GM12878 (cell line): ENCODE data around the gene ZNF462. TPM values are rescaled to one million over a fixed set of nuclear protein-coding genes. Genes with fewer than 3 reads are reported as not detected.

ENCODE experiments used
- BCL11A ChIP-seq: IDR thresholded peaks from 2 replicates; pipeline ENCODE4 v1.6.1; 2011; ENCODE audit warnings: low read depth, low read length
- CEBPB ChIP-seq, 2 experiments: fragments of 150-350 bp in 1 of 2; IDR thresholded peaks; 2 replicates each; pipeline ENCODE4 v1.6.1; 2012 to 2014; ENCODE audit warnings: low read depth in 2 of 2, low read length in 2 of 2, borderline replicate concordance in 1 of 2, inconsistent platforms in 1 of 2
- CTCF ChIP-seq, 3 experiments: IDR thresholded peaks in 2 of 3; conservative IDR thresholded peaks in 1 of 3; 2 replicates each; pipeline ENCODE4 v1.5.1; 2011; ENCODE audit warnings: low read depth in 3 of 3, low read length in 3 of 3, mild to moderate bottlenecking in 3 of 3, control low read depth in 2 of 3, moderate library complexity in 2 of 3, inconsistent platforms in 1 of 3, mixed read lengths in 1 of 3; ENCODE audit not compliant: control insufficient read depth in 2 of 3, insufficient read depth in 1 of 3; ENCODE audit errors: extremely low read depth in 1 of 3
- E2F4 ChIP-seq: IDR thresholded peaks from 2 replicates; pipeline ENCODE4 v1.6.1; 2012; ENCODE audit warnings: low read depth, low read length, improper control_type of control experiment
- ETV6 ChIP-seq, 2 experiments: fragments of 450-650 bp in 1 of 2; IDR thresholded peaks in 1 of 2; conservative IDR thresholded peaks in 1 of 2; 2 replicates each; pipeline ENCODE4 v1.6.1; 2014; ENCODE audit warnings: antibody characterized with exemption in 1 of 2, borderline replicate concordance in 1 of 2, low read depth in 1 of 2, mild to moderate bottlenecking in 1 of 2, moderate library complexity in 1 of 2
- HCFC1 ChIP-seq: fragments of 150-350 bp; IDR thresholded peaks from 2 replicates; pipeline ENCODE4 v1.6.1; 2014; ENCODE audit warnings: low read length
- HDGF ChIP-seq: fragments of 450-650 bp; IDR thresholded peaks from 2 replicates; pipeline ENCODE4 v1.6.1; 2016; ENCODE audit warnings: antibody characterized with exemption
- NFYA ChIP-seq: IDR thresholded peaks from 2 replicates; pipeline ENCODE4 v1.6.1; 2011; ENCODE audit warnings: low read depth, mild to moderate bottlenecking, low read length, improper control_type of control experiment, borderline replicate concordance
- RELA ChIP-seq: fragments of 450-650 bp; IDR thresholded peaks from 2 replicates; pipeline ENCODE4 v1.8.0; 2014; ENCODE audit warnings: borderline replicate concordance; ENCODE audit not compliant: partially characterized antibody
- SIX5 ChIP-seq: IDR thresholded peaks from 2 replicates; pipeline ENCODE4 v1.6.1; 2011; ENCODE audit warnings: mild to moderate bottlenecking, low read depth, low read length, moderate library complexity; ENCODE audit not compliant: severe bottlenecking
- SMC3 ChIP-seq: IDR thresholded peaks from 2 replicates; pipeline ENCODE4 v1.6.1; 2011; ENCODE audit warnings: low read length, improper control_type of control experiment, borderline replicate concordance
- ZNF24 ChIP-seq: fragments of 450-650 bp; IDR thresholded peaks from 2 replicates; pipeline ENCODE4 v1.6.1; 2017; ENCODE audit warnings: antibody characterized with exemption, mild to moderate bottlenecking
- polyA plus RNA-seq, 11 experiments: library from polyadenylated mRNA; depleted of rRNA in 4 of 11; unstranded in 6 of 11; stranded (reverse) in 5 of 11; fragments of >200 nt; fragmentation: Nextera tagmentation in 4 of 11; fragmentation: Illumina TruSeq in 1 of 11; extraction: Ambion mirVana in 4 of 11; extraction: Trizol in 1 of 11; gene quantifications; 1 replicate in 1 of 11; 2 replicates in 10 of 11; pipeline versions ENCODE4 v1.2.1 to v1.2.3, GENCODE V29; 2011 to 2016; ENCODE audit warnings: inconsistent platforms in 2 of 11, missing spikeins in 2 of 11, low read depth in 1 of 11
- total RNA-seq, 4 experiments: library from RNA; depleted of rRNA in 3 of 4; stranded (reverse); fragments of >200 nt in 3 of 4; fragmentation: Illumina TruSeq in 1 of 4; extraction: Trizol in 1 of 4; gene quantifications; 2 replicates each; pipeline versions ENCODE4 v1.2.1 to v1.2.3, GENCODE V29; 2013 to 2021
- TF ChIP-seq, protein P1 (sequence below): IDR thresholded peaks from 2 replicates; pipeline ENCODE4 v1.6.1; 2012; ENCODE audit warnings: low read length, inconsistent platforms
- TF ChIP-seq, protein P2 (sequence below): fragments of 450-650 bp; IDR thresholded peaks from 2 replicates; pipeline ENCODE4 v1.6.1; 2016; ENCODE audit warnings: mild to moderate bottlenecking, moderate library complexity, borderline replicate concordance
- TF ChIP-seq, protein P3 (sequence below): IDR thresholded peaks from 2 replicates; pipeline ENCODE4 v1.6.1; 2012; ENCODE audit warnings: mild to moderate bottlenecking, low read depth, low read length
- TF ChIP-seq, protein P4 (sequence below): fragments of 450-650 bp; IDR thresholded peaks from 2 replicates; pipeline ENCODE4 v1.6.1; 2016; ENCODE audit warnings: mild to moderate bottlenecking

The ZNF462 gene
- total and polyA plus RNA-seq, 10 of the 15 experiments (the other 5 are each of a cell fraction or from before 2014, with no cell fraction given), result 0.27 to 13.7 (median 0.55) TPM

DNA sequence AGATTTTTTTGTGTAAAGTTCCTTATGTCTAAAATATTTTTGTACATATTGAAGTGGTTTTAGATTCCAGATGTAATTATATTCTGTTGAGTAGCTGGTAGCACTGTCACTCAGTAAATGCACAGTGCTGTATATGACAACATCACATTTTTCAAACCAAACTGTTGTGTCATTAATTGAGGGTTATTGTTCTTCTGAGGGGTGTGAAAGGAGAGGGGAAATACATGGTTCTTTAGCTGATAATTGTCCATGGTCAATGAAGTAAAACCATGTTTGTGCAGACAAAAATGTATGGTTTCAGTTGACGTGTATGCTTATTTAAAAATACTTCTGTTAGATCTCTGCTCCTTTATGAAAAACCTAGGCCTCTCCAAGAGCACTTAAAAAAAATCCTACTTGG, 3.3 kb downstream of the ZNF462 start (continued):
- no peak for TF ChIP-seq CTCF (IDR thresholded peaks at IDR 0.05 in 2 of 3, conservative IDR thresholded peaks at IDR 0.05 in 1 of 3; ENCODE audit: control insufficient read depth in 2 of 3, extremely low read depth in 1 of 3, insufficient read depth in 1 of 3, low read depth in 3 of 3, low read length in 3 of 3)
- 0 out of 2 replicates have a peak, but pooled peaks have one; percentile 16 for TF ChIP-seq BCL11A
- TF ChIP-seq, protein P1, sequence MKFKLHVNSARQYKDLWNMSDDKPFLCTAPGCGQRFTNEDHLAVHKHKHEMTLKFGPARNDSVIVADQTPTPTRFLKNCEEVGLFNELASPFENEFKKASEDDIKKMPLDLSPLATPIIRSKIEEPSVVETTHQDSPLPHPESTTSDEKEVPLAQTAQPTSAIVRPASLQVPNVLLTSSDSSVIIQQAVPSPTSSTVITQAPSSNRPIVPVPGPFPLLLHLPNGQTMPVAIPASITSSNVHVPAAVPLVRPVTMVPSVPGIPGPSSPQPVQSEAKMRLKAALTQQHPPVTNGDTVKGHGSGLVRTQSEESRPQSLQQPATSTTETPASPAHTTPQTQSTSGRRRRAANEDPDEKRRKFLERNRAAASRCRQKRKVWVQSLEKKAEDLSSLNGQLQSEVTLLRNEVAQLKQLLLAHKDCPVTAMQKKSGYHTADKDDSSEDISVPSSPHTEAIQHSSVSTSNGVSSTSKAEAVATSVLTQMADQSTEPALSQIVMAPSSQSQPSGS, result no peak
- TF ChIP-seq, protein P2, sequence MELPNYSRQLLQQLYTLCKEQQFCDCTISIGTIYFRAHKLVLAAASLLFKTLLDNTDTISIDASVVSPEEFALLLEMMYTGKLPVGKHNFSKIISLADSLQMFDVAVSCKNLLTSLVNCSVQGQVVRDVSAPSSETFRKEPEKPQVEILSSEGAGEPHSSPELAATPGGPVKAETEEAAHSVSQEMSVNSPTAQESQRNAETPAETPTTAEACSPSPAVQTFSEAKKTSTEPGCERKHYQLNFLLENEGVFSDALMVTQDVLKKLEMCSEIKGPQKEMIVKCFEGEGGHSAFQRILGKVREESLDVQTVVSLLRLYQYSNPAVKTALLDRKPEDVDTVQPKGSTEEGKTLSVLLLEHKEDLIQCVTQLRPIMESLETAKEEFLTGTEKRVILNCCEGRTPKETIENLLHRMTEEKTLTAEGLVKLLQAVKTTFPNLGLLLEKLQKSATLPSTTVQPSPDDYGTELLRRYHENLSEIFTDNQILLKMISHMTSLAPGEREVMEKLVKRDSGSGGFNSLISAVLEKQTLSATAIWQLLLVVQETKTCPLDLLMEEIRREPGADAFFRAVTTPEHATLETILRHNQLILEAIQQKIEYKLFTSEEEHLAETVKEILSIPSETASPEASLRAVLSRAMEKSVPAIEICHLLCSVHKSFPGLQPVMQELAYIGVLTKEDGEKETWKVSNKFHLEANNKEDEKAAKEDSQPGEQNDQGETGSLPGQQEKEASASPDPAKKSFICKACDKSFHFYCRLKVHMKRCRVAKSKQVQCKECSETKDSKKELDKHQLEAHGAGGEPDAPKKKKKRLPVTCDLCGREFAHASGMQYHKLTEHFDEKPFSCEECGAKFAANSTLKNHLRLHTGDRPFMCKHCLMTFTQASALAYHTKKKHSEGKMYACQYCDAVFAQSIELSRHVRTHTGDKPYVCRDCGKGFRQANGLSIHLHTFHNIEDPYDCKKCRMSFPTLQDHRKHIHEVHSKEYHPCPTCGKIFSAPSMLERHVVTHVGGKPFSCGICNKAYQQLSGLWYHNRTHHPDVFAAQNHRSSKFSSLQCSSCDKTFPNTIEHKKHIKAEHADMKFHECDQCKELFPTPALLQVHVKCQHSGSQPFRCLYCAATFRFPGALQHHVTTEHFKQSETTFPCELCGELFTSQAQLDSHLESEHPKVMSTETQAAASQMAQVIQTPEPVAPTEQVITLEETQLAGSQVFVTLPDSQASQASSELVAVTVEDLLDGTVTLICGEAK, result no peak
- no peak for TF ChIP-seq SIX5
- TF ChIP-seq, protein P3, sequence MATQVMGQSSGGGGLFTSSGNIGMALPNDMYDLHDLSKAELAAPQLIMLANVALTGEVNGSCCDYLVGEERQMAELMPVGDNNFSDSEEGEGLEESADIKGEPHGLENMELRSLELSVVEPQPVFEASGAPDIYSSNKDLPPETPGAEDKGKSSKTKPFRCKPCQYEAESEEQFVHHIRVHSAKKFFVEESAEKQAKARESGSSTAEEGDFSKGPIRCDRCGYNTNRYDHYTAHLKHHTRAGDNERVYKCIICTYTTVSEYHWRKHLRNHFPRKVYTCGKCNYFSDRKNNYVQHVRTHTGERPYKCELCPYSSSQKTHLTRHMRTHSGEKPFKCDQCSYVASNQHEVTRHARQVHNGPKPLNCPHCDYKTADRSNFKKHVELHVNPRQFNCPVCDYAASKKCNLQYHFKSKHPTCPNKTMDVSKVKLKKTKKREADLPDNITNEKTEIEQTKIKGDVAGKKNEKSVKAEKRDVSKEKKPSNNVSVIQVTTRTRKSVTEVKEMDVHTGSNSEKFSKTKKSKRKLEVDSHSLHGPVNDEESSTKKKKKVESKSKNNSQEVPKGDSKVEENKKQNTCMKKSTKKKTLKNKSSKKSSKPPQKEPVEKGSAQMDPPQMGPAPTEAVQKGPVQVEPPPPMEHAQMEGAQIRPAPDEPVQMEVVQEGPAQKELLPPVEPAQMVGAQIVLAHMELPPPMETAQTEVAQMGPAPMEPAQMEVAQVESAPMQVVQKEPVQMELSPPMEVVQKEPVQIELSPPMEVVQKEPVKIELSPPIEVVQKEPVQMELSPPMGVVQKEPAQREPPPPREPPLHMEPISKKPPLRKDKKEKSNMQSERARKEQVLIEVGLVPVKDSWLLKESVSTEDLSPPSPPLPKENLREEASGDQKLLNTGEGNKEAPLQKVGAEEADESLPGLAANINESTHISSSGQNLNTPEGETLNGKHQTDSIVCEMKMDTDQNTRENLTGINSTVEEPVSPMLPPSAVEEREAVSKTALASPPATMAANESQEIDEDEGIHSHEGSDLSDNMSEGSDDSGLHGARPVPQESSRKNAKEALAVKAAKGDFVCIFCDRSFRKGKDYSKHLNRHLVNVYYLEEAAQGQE, result no peak
- TF ChIP-seq CEBPB (IDR thresholded peaks at IDR 0.05; ENCODE audit: borderline replicate concordance in 1 of 2, low read depth in 2 of 2, low read length in 2 of 2), result no peak
- no peak for TF ChIP-seq NFYA
- no peak for TF ChIP-seq HDGF
- TF ChIP-seq E2F4, result no peak
- TF ChIP-seq ETV6 (conservative IDR thresholded peaks at IDR 0.05 in 1 of 2, IDR thresholded peaks at IDR 0.05 in 1 of 2; ENCODE audit: borderline replicate concordance in 1 of 2, low read depth in 1 of 2), result no peak
- TF ChIP-seq, protein P4, sequence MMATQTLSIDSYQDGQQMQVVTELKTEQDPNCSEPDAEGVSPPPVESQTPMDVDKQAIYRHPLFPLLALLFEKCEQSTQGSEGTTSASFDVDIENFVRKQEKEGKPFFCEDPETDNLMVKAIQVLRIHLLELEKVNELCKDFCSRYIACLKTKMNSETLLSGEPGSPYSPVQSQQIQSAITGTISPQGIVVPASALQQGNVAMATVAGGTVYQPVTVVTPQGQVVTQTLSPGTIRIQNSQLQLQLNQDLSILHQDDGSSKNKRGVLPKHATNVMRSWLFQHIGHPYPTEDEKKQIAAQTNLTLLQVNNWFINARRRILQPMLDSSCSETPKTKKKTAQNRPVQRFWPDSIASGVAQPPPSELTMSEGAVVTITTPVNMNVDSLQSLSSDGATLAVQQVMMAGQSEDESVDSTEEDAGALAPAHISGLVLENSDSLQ, result peak; percentile 94
- TF ChIP-seq SMC3, result no peak
- TF ChIP-seq ZNF24, result 0 out of 2 replicates have a peak, but pooled peaks have one; percentile 48
- TF ChIP-seq RELA, result no peak
- no peak for TF ChIP-seq HCFC1
